Measurements from ENCODE around the gene HMGB4.

GRCh38 chr1:33824971-33825370 lies 38.9 kb upstream of the HMGB4 start:
- TF ChIP-seq CTCF (conservative IDR thresholded peaks at IDR 0.05), result no peak
- no peak for TF ChIP-seq EZH2 (IDR thresholded peaks at IDR 0.05; ENCODE audit: low read depth)
